ENCODE data around the gene ATXN2.

Gene ATXN2

GRCh38 chr12:111440152-111440551 is 159.0 kb downstream of the ATXN2 start:
- no peak for DNase-seq (ENCODE audit: low read depth)
- in situ Hi-C loops (cut with HindIII; ENCODE audit: low sequenced_read_pairs) = no loop called here
- TF ChIP-seq CTCF (IDR thresholded peaks at IDR 0.05; ENCODE audit: low read depth, low read length, missing control alignments) = no peak
- no peak overlapping the region for H3K4me3 ChIP-seq (ENCODE audit: low read depth, low read length)

- in situ Hi-C loops (cut with HindIII; ENCODE audit: low sequenced_read_pairs) = no loop called here
- TF ChIP-seq CTCF (IDR thresholded peaks at IDR 0.05; ENCODE audit: low read depth, low read length, missing control alignments) = no peak
- no peak overlapping the region for H3K4me3 ChIP-seq (ENCODE audit: low read depth, low read length)
- no peak for DNase-seq (ENCODE audit: low read depth)
Observed at GRCh38 chr12:111439657-111440151, 159.4 kb downstream of the ATXN2 start.

GRCh38 chr12:111438481-111438880 is 160.6 kb downstream of the ATXN2 start:
- no peak for DNase-seq (ENCODE audit: low read depth)
- no peak for TF ChIP-seq CTCF (IDR thresholded peaks at IDR 0.05; ENCODE audit: low read depth, low read length, missing control alignments)
- H3K4me3 ChIP-seq (ENCODE audit: low read depth, low read length) = no peak overlapping the region

GRCh38 chr12:111437816-111438454 is 161.2 kb downstream of the ATXN2 start:
- TF ChIP-seq CTCF (IDR thresholded peaks at IDR 0.05; ENCODE audit: low read depth, low read length, missing control alignments) = no peak
- no peak overlapping the region for H3K4me3 ChIP-seq (ENCODE audit: low read depth, low read length)
- in situ Hi-C loops (cut with HindIII; ENCODE audit: low sequenced_read_pairs) = no loop called here
- DNase-seq (ENCODE audit: low read depth) = no peak

More at GRCh38 chr12:111438481-111438880, 160.6 kb downstream of the ATXN2 start:
- in situ Hi-C loops (cut with HindIII; ENCODE audit: low sequenced_read_pairs) = no loop called here

GRCh38 chr12:111436811-111437210 is 162.3 kb downstream of the ATXN2 start:
- in situ Hi-C loops (cut with HindIII; ENCODE audit: low sequenced_read_pairs) = no loop called here

GRCh38 chr12:111436266-111436665 is 162.8 kb downstream of the ATXN2 start:
- no peak for TF ChIP-seq CTCF (IDR thresholded peaks at IDR 0.05; ENCODE audit: low read depth, low read length, missing control alignments)
- no peak for DNase-seq (ENCODE audit: low read depth)
- no peak overlapping the region for H3K4me3 ChIP-seq (ENCODE audit: low read depth, low read length)
- in situ Hi-C loops (cut with HindIII; ENCODE audit: low sequenced_read_pairs) = no loop called here

More at GRCh38 chr12:111436811-111437210, 162.3 kb downstream of the ATXN2 start:
- no peak for TF ChIP-seq CTCF (IDR thresholded peaks at IDR 0.05; ENCODE audit: low read depth, low read length, missing control alignments)
- no peak overlapping the region for H3K4me3 ChIP-seq (ENCODE audit: low read depth, low read length)
- DNase-seq (ENCODE audit: low read depth) = no peak
